Left renal pelvis (tissue), 4 donors: ENCODE data around the gene LONRF2. TPM values are rescaled to one million over a fixed set of nuclear protein-coding genes. Genes with fewer than 3 reads are reported as not detected.

Experiments
- DNase-seq, 4 donors: peaks; one replicate each; pipeline ENCODE4 v3.0.0-alpha.2; 2013; ENCODE audit warnings: low read depth in 4 of 4, low spot score in 3 of 4
- polyA plus RNA-seq, 4 donors: library from polyadenylated mRNA; unstranded; fragments of 120-200 nt; gene quantifications; one replicate each; pipeline ENCODE4 v1.2.1, GENCODE V29; 2013; ENCODE audit not compliant: insufficient read length in 4 of 4

LONRF2 gene
- polyA plus RNA-seq, 4 donors: 3.0 to 5.4 (median 4.1) TPM

DNA sequence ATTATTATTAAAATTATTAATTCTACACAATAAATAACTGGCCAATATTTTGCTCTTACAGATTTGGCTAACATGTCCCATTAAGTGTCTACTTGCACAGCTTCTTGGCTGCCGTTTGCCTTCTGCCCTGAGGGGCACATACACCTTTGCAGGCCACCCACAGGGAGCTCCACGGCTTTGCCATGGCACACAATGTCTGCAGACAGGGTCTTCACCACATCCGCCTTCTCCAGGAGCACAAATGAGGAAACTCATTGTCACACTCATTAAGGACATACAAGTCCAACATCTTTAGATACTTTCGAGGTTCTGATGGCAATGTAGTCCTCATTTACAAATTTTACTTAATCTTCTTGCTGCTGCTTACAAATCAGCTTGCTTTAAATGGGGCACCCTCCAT lies 45.6 kb downstream of the LONRF2 start:
- DNase-seq: no peak

DNA sequence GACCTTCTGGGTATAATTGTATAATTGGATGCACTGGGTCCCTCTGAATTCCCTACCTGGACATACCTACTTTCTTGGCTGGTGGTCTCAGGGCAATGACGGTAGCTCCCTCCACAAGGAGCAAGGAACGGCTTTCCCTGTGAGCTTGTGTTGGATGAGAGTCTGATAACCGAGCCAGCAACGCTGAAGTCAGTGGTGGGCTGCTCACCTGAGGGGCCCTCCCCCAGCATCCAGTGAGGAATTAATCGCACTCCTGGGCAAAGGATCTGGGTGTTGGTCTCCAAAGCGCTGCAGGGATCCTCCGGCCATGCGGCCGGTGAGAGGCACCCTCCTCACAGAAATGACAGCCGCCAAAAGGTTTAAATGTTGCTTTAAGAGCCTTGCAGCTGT lies 47.1 kb downstream of the LONRF2 start:
- no peak for DNase-seq

DNA sequence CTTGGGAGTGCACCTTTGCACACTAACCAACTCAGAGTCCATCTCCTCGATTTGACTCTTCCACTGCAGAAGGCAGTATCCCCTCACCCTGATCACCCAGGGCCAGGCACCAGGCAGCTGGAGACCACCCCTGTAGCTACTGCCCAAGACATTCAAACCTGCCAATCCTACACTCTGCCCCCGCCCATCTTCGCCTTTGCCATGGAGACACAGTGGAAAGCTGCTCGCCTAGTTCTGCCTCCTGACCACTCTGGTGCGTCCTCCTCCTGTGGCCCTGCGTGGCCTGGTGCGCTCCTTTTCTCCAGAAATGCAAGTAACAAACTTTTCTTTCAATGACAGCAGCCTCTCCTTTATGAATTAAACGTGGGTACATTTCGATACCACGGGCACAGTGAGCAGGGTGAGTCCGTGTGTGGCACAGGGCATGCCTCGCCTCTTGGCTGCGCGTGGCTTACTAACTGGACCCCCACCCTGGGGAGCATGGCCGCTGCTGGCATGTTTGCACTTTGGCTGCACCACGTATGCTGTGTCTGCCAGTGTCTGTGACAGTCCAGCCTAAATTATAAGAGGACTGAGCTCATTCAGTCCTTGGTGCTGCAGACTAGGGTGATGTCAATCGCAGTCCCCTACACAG lies 47.6 kb downstream of the LONRF2 start:
- no peak for DNase-seq

DNA sequence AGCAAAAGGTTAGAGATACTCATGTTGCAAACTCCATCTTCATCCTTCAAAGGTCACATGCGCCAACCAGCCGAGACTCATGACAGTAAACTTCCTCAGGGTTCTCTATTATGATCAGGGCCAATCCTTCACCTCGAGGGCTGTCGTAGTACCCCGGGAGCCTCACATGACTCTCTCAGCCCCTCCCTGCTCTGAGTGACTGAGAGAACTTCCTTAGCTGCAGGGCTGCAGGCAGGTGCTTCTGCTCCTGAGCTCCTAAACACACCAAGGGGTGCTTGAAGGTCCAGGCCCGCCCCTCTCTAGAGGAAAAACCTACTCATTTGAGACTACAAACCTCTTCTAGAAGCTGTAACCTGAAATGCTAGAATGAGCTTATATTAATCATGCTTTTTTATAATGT lies 48.2 kb downstream of the LONRF2 start:
- DNase-seq: no peak

DNA sequence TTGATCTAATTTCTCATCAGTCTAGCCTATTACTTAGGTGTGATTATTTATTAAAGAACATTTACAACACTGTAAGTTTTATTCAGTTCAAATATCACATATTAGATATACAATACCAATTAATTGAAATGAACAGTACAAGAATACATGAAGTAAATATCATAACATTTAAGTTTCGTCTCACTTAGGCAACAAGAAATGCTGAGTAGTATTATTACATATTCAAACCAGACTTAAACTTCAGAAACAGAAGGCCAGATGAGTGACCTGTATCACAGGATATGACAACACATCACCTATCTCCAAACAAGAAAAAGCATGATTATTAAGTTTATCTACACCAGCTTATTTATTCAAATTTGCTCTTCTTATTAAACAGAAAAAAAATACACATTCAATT lies 48.9 kb downstream of the LONRF2 start:
- no peak for DNase-seq

DNA sequence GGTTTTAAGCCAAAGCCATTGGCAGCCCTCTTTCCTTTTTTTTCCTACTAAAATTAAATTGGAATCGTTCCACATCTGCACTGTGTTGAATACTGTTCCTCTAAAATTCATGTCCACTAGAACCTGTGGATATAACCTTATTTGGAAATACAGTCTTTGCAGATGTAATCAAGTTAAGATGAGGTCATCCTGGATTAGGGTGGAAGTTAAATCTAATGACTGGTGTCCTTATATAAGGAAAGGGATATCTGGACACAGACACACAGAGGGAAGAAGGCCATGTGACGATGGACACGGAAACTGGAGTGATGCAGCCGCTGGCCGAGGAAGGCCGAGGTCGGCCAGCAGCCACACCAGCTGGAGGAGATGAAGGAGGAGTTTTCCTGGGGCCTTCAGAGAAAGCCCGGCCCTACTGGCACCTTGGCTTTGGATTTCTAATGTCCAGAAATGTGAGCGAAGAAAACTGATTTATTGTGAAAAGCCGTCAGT lies 49.4 kb downstream of the LONRF2 start:
- no peak for DNase-seq

DNA sequence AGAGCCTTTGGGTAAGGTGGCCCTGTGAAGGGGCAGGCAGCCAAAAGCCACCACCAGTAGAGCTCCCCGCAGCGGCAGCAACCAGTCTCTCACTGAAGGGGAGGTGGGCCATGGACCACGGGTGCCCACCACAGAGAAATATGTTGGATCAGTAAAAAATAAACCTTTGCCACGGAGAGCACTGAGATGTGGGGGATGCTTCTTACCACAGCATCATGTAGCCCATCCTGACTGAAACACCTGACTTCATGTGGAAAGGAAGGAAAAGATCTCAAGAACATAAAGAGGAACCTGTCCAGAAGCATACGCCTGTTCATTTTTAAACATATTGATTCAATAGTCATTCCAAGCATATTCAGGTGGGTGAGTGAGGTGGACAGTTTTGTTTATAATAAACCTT lies 51.1 kb downstream of the LONRF2 start:
- no peak for DNase-seq

DNA sequence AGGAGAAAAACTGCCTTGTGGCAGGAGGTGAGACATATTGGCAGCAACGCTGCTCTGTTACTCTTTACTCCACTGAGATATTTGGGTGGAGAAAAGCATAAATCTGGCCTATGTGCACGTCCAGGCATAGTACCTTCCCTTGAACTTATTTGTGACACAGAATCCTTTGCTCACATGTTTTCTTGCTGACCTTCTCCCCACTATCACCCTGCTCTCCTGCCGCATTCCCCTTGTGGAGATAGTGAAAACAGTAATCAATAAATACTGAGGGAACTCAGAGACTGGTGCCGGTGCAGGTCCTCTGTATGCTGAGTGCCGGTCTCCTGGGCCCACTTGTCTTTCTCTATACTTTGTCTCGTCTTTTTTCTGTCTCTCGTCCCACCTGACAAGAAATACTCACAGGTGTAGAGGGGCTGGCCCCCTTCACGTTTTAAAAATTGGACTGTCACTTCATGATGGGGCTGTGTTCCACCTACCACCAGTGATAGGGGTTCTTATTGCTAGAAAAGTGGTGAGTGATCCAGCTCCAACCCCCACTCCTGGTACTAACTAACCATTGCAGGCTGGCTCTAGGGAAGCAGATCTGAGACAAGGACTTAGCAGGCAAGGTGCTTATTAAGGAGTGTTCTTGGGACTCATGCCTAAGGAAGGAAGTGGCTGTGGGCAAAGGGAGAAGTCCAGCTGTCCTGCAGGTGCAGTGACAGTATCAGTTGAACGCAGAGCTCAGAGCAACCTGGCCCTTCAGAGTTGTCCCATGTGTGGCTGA lies 51.7 kb downstream of the LONRF2 start:
- DNase-seq: no peak

DNA sequence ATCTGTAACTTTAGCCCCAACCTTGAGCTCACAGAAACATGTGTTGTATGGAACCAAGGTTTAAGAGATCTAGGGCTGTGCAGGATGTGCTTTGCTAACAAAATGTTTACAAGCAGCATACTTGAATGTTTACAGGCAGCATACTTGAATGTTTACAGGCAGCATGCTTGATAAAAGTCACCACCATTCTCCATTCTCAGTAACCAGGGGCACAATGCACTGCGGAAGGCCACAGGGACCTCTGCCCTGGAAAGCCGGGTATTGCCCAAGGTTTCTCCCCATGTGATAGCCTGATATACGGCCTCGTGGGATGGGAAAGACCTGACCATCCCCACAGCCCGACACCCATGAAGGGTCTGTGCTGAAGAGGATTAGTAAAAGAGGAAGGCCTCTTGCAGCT lies 52.4 kb downstream of the LONRF2 start:
- DNase-seq: no peak

DNA sequence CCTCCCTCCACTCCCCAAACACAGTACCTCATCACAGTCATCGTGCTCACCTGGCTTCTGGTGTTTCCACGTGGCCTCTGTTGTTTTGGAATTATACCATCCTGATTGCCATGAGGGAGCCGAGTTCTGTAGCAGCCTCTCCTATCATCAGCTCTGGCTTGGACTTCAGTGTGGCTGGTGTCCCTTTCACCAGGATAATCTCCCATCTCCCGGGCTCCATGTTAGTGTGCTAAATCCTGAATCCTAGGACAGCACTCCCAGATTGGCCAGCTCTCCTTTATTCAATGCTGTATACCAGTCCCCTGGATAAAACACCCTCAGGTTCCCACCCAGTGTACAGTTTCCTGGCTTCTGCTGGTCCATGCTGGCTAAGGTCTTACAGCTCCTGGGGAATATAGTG lies 53.3 kb downstream of the LONRF2 start:
- DNase-seq: no peak

DNA sequence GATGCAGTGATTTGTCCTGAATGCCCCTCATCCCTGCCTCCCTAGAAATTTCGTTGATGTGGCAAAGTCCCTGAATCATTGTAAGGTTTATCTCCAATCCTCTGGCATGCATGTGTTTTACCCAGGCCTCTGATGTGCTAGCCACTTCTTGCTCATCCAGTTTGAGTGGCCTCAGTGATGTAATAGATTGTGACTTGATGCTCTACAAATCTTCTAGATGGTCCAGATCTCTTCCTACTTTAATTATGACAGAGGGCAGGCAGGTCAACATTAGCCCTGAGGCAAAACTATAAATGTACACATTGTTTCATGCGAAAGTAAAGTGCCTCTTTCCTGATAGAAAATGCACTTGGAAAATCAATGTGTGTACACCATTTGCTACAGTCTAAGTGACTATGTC lies 54.5 kb downstream of the LONRF2 start:
- no peak for DNase-seq

DNA sequence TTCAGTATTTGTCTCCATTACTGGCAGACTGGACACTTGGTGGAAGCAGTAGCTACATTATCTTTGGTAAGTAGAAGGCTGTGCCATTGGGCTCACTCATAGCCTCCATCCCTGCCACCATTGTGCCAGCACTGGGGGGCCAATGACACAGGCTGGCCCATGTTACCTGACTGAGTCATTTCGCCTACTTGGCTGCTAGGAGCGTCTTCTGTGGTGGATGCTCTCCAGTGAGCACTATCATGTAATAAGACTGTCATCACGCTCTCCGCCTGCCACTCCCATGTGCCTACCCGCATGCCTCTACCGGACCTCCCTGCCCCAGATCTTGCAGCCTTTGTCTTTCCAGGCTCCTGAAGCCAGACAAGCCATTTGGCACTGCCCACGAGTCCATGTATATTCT lies 56.2 kb downstream of the LONRF2 start:
- no peak for DNase-seq

DNA sequence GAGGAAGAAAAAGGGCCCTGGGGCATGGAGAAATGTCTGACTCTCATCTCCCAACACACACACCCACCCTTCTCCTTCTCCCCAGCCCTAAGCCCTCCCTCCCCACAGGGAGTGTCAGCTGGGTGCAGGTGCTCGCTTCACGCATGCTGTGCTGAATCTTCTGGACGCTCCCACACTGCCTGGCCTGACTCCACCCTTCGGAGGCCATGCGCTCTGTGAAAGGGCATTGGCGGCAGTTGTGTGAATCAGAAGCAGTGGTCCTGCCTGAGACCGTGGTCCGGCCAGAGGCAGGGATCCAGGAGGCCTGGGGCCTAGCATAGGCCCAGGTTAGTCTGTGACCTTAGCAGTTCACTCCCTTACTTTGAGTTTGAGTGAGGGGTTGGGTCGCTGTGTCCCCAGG lies 57.1 kb downstream of the LONRF2 start:
- no peak for DNase-seq

DNA sequence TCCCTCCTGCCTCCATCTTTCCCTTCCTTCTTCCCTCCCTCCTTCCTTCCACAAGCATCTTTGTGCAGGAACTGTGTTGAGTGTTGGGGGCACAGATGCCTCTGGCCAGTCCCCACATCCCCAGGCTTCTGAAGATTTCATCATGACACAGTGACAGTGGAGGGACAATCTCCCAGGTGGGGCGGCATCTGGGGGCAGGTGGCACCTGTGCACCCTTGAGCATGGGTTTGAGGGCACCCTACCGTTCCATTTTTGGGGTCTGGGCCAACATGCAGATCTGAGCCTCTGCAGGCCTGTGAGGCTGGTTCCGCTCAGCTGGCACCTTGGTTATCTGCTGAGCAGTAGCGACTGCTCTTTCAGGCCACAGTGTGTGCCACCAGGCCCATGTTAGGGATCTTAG lies 57.6 kb downstream of the LONRF2 start:
- no peak for DNase-seq

DNA sequence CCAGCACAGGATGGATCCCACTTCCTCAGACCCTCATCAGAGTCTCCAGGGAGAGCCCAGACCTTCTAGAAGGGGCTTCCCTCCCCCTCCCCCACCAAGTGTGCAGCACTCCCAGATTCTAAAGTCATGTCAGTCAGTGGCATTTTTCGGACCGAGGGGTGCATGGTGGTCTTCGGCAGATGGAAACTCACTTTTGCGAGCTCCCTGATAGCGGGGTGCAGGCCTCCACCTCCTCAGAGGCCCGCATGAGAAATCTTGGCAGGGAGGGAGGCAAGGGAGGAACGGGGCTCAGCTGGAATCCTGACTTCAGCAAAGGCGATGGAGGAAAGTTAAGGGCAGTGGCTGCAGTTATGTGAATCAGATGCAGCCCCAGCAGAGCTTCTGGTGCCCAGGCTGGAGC lies 58.2 kb downstream of the LONRF2 start:
- DNase-seq: no peak

DNA sequence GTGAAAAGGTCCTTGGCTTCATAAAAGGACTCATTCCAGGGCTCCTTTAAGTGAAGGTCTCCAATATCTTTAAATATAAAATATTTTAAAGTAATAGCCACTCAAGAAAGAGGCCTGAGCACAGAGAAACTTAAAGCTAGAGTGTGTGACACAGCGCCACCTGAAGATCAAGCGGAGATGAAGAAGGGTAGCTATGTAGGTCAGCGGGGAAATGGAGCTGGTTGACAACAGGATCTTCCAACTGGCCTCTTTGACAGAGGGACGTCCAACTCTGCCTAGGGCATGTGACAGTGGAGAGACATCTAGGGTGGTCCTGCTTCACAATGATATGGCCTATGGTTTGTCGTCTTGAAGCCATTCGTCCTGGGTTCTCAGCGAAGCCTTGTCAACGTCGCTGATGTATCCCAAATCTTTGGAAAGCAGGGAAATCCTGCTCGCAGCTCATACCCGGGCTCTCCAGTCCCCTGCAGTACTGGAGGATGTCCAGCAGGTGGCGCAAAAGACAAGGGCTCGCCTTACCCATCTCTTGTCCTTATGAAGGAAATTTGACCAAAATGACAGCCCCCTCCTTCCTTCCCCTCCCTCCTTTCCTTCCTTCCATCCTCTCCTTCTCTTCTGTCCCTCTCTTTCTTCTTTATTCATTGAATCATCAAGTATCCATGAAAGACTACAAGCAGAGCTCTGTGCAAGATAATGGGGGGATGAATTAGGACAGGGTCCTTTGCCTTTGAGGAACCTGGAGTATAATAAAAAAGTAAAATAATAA lies 59.6 kb downstream of the LONRF2 start:
- peak in 1 of 4 donors; percentile 44 for DNase-seq

DNA sequence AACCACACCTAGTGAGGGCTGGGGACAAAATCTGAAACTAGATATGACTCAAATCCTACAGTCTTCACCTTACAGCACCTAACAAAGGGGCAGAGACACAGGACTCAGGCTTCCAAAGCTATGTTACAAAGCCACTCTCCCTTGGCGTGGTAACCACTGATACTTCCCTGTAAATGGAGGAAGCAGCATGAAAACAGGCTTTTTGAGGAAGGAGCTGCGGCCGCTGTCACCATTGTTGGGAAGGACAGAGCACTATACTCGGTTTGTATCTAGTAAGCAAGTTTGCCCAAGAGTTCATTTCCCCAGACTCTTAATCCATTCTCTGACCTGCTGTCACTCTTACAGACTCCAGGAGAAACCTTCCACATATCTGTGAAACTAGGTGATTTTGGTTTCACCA lies 60.3 kb downstream of the LONRF2 start:
- DNase-seq: no peak

DNA sequence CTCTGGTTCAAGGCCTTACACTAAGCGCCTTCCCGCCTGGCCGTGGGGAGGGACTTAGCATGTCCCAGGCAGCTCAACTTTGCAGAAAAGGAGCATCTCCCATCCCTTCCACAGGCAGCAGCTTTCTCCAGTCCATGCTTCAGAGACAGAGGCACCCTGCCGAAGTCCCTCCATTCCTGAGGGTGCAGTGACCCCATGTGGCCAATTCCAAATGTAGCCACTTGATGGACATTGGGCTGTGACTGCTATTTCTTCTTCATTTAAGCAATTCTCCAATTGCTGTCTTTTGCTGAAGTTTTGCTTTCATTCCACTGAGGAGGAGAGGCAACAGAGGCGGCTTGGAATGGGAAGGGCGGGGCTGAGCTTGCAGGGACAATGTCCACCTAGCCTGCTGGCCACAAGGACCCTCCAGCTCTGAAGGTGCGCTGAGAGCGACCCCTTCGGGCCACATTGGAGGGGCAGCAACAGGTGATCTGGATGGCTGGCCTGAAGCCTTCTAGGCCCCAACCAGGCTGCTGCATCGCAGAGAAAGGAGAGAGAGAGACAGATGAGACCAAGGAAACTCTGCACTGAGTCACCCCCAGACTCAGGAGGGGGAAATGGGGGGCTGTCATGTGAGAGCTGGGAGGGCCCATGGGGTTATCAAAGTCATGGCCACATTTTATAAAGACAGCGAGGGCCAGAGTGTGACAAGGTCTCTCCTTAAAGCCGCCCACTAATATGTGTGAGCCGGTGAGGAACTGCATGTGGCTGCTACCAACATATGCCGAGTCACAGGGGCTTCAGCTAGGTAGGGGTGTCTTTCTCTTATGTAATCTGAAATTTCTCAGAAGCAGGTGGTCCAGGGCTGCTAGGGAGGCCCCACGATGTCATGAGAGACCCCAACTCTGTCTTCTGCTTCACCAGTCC lies 61.3 kb downstream of the LONRF2 start:
- peak; percentile 54 to 71 (median 58) for DNase-seq

DNA sequence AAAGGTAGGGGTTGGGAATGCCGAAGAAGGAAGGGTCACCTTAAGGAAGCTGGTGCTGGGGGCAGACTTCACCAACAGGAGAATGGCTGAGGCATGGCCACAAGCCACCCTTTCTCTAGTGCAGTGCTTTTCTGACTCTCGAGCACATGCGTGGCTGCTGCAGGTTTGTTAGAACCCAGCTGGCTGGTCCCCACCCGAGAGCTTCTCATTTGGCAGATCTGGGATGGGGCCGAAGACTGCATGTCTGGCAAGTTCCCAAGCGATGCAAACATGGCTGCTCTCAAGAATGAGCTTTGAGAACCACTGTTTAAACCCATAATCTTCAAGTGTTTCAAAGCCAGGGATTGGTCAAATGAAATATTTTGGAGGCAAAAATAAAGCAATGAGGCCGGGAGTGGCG lies 63.2 kb downstream of the LONRF2 start:
- no peak for DNase-seq

DNA sequence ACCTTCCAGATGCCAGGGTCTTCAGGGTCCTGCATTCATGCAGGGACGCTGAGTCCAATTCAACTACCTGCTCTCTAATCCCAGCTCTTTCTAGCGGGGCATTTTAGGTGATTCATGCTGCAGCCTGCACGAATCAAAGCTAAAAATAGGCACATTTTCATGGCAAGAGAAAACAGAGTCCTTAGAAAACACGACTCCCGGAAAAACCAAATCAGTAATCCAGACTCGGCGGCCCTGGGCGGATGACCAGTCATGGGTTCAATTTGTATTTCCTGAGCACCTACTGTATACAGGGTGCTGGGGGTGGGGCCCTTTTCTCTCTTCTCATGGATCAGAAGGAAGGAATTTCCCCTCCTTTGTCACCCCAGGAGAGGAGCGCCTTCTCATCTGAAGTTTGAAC lies 64.4 kb downstream of the LONRF2 start:
- DNase-seq: no peak

DNA sequence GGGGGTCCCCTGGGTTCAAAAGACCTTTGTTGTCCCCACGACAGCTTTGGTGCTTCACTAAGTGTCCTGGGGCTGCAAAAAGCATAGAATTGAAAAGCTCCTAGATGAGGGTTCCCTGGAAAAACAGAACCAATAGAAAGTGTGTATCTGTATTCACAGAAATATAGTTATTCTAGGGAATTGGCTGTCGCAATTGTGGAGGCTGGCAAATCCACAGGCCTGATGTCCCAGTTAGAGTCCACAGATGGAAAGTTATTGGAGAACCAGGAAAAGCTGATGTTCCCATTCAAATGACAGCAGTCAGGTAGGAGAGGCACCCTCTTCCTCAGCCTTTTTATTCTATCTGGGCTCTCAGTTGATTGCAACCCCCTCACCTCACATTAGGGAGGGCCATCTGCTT lies 65.5 kb downstream of the LONRF2 start:
- no peak for DNase-seq
